HepG2 (cell line): Measurements from ENCODE around the gene LOXL3. TPM values are rescaled to one million over a fixed set of nuclear protein-coding genes. Genes with fewer than 3 reads are reported as not detected.

ENCODE experiments used
- ATAC-seq: fragments of 200-7000 bp; cut with Tn5 transposase; 3 replicates; pipeline ENCODE4 v1.9.1; 2020; ENCODE audit warnings: mild to moderate bottlenecking, moderate library complexity
- BruUV-seq: library from RNA; stranded (reverse); fragments of 400-500 nt; replicated peaks from 2 replicates; lab custom pipeline; 2021; lab: Mats Ljungman, UMichigan
- CTCF ChIA-PET: fragments of 300-600 bp; formaldehyde crosslinking; extraction: SDS; loops from one replicate; lab custom pipeline; 2021; ENCODE audit warnings: low total read pairs, inconsistent platforms, low intra/inter-chr PET ratio; lab: Yijun Ruan, JAX
- POLR2A ChIA-PET: fragments of 350-600 bp; sonication (Branson Sonifier 250); formaldehyde crosslinking; loops from one replicate; lab custom pipeline; 2020; ENCODE audit warnings: antibody characterized with exemption, inconsistent platforms; lab: Yijun Ruan, JAX
- DNase-seq: peaks from one replicate; pipeline ENCODE4 v3.0.0-alpha.2; 2015; ENCODE audit warnings: low spot score
- FAIRE-seq: peaks from 3 replicates; lab custom pipeline; 2011; peaks lifted over from hg19 to GRCh38; lab: Jason Lieb, UNC
- H2AFZ ChIP-seq: one replicate; pipeline ENCODE4 v1.6.1; 2011; ENCODE audit warnings: low read length, inconsistent platforms
- H3K27ac ChIP-seq: fragments of 300-600 bp; 3 replicates; pipeline ENCODE4 v1.8.0; 2011; ENCODE audit warnings: mixed run types, mild to moderate bottlenecking, mixed read lengths, low read length, inconsistent platforms; ENCODE audit not compliant: insufficient read depth; ENCODE audit errors: extremely low read length
- H3K27me3 ChIP-seq, 2 experiments: fragments of 200-600 bp in 1 of 2; 2 replicates in 1 of 2; 3 replicates in 1 of 2; pipeline versions ENCODE4 v1.6.0 to v1.8.0; 2011; ENCODE audit warnings: low read length in 2 of 2, mild to moderate bottlenecking in 2 of 2, moderate library complexity in 2 of 2, inconsistent platforms in 1 of 2; ENCODE audit not compliant: insufficient read depth in 2 of 2, control insufficient read depth in 1 of 2
- H3K36me3 ChIP-seq, 2 experiments: fragments of 200-600 bp in 1 of 2; replicated peaks in 1 of 2; 2 replicates in 1 of 2; 3 replicates in 1 of 2; pipeline versions ENCODE4 v1.5.1 to v1.8.0; 2011; ENCODE audit warnings: low read length in 2 of 2, inconsistent platforms in 1 of 2; ENCODE audit not compliant: insufficient read depth in 2 of 2, control insufficient read depth in 1 of 2
- H3K4me1 ChIP-seq: 2 replicates; pipeline ENCODE4 v1.5.1; 2012; ENCODE audit warnings: low read length, inconsistent platforms; ENCODE audit not compliant: insufficient read depth
- H3K4me2 ChIP-seq: 2 replicates; pipeline ENCODE4 v1.6.0; 2011; ENCODE audit warnings: low read depth, low read length, inconsistent platforms
- H3K4me3 ChIP-seq, 3 experiments: fragments of 200-600 bp in 1 of 3; sonication (generic), shearing (Covaris generic) in 1 of 3; replicated peaks in 1 of 3; 2 replicates each; pipeline ENCODE4 v1.5.1; 2011 to 2016; ENCODE audit warnings: low read length in 3 of 3, inconsistent platforms in 2 of 3, low read depth in 2 of 3, mild to moderate bottlenecking in 2 of 3, control low read depth in 1 of 3, mixed read lengths in 1 of 3; ENCODE audit not compliant: insufficient read depth in 1 of 3
- H3K79me2 ChIP-seq: one replicate; pipeline ENCODE4 v1.6.1; 2011; ENCODE audit warnings: low read length, inconsistent platforms; ENCODE audit not compliant: insufficient read depth
- H3K9ac ChIP-seq: 2 replicates; pipeline ENCODE4 v1.6.0; 2011; ENCODE audit warnings: mild to moderate bottlenecking, low read depth, low read length, inconsistent platforms; ENCODE audit not compliant: insufficient read depth
- H3K9me3 ChIP-seq: 2 replicates; pipeline ENCODE4 v1.5.1; 2012; ENCODE audit warnings: mild to moderate bottlenecking, low read length
- H4K20me1 ChIP-seq: 2 replicates; pipeline ENCODE4 v1.6.0; 2011; ENCODE audit warnings: inconsistent platforms, mild to moderate bottlenecking, low read length, moderate library complexity; ENCODE audit not compliant: insufficient read depth
- ATF4 ChIP-seq, 2 experiments: fragments of 450-650 bp in 1 of 2; sonication (generic) in 1 of 2; formaldehyde crosslinking; IDR thresholded peaks; 2 replicates each; pipeline versions ENCODE4 v1.5.0 to v1.8.0; 2020 to 2022; ENCODE audit warnings: mild to moderate bottlenecking in 1 of 2, missing genetic modification reagents in 1 of 2
- CTCF ChIP-seq: sonication (generic); formaldehyde crosslinking; IDR thresholded peaks from 2 replicates; pipeline ENCODE4 v1.5.0; 2020; ENCODE audit warnings: mild to moderate bottlenecking, missing genetic modification reagents, moderate library complexity
- ELF3 ChIP-seq: IDR thresholded peaks from 2 replicates; pipeline ENCODE4 v1.6.1; 2016; ENCODE audit warnings: missing genetic modification reagents, missing compliant biosample characterization
- ELF4 ChIP-seq: sonication (generic); formaldehyde crosslinking; IDR thresholded peaks from 2 replicates; pipeline ENCODE4 v1.5.0; 2020; ENCODE audit warnings: missing genetic modification reagents, mild to moderate bottlenecking, moderate library complexity, borderline replicate concordance
- FOXA1 ChIP-seq, 2 experiments: fragments of 450-650 bp in 1 of 2; sonication (generic) in 1 of 2; formaldehyde crosslinking in 1 of 2; IDR thresholded peaks; 2 replicates each; pipeline versions ENCODE4 v1.4.0 to v1.6.1; 2016 to 2020; ENCODE audit warnings: missing genetic modification reagents in 1 of 2
- HNRNPUL1 ChIP-seq: fragments of 200-400 bp; formaldehyde crosslinking; IDR thresholded peaks from 2 replicates; pipeline ENCODE4 v1.6.1; 2017; ENCODE audit warnings: low read depth, mild to moderate bottlenecking, low read length, moderate library complexity
- MAFF ChIP-seq: IDR thresholded peaks from 2 replicates; pipeline ENCODE4 v1.6.1; 2011; ENCODE audit warnings: low read depth, low read length, improper control_type of control experiment
- MAFK ChIP-seq, 2 experiments: IDR thresholded peaks in 1 of 2; conservative IDR thresholded peaks in 1 of 2; 2 replicates each; pipeline ENCODE4 v1.6.1; 2011; ENCODE audit warnings: improper control_type of control experiment in 2 of 2, low read length in 2 of 2
- RAD21 ChIP-seq: fragments of 450-650 bp; formaldehyde crosslinking; IDR thresholded peaks from 2 replicates; pipeline ENCODE4 v1.5.0; 2020; ENCODE audit warnings: mild to moderate bottlenecking
- RXRB ChIP-seq: IDR thresholded peaks from 2 replicates; pipeline ENCODE4 v1.6.1; 2016; ENCODE audit warnings: borderline replicate concordance, missing genetic modification reagents, missing compliant biosample characterization
- SAP130 ChIP-seq: IDR thresholded peaks from 2 replicates; pipeline ENCODE4 v1.6.1; 2016; ENCODE audit warnings: low read depth
- THAP11 ChIP-seq: IDR thresholded peaks from 2 replicates; pipeline ENCODE4 v1.6.1; 2016; ENCODE audit warnings: missing biosample characterization, missing genetic modification reagents
- ZBTB4 ChIP-seq: sonication (generic); formaldehyde crosslinking; IDR thresholded peaks from 2 replicates; pipeline ENCODE4 v1.4.0; 2020; ENCODE audit warnings: missing genetic modification reagents, mild to moderate bottlenecking, borderline replicate concordance
- ZBTB44 ChIP-seq: sonication (generic); formaldehyde crosslinking; IDR thresholded peaks from 2 replicates; pipeline ENCODE4 v1.4.0; 2020; ENCODE audit warnings: missing genetic modification reagents
- ZFY ChIP-seq: sonication (generic); formaldehyde crosslinking; IDR thresholded peaks from 2 replicates; pipeline ENCODE4 v1.4.0; 2020; ENCODE audit warnings: missing genetic modification reagents
- ZSCAN30 ChIP-seq: sonication (generic); formaldehyde crosslinking; IDR thresholded peaks from 2 replicates; pipeline ENCODE4 v1.5.0; 2020; ENCODE audit warnings: mild to moderate bottlenecking, missing genetic modification reagents
- in situ Hi-C: cut with HindIII; loops from 2 replicates; pipeline ENCODE4 v1.10.0; 2017; ENCODE audit warnings: low pct_unique_long_range_greater_than_20kb; ENCODE audit not compliant: extremely low pct_ligation_motif_present
- intact Hi-C: fragments of 100-400 bp; cut with micrococcal nuclease; formaldehyde crosslinking; loops from one replicate; pipeline ENCODE4 v1.10.0; 2022; ENCODE audit not compliant: unreplicated experiment
- polyA plus RNA-seq, 8 experiments: library from polyadenylated mRNA; depleted of rRNA in 3 of 8; stranded (reverse) in 7 of 8; unstranded in 1 of 8; fragments of >200 nt; fragmentation: Illumina TruSeq in 4 of 8; extraction: Trizol in 4 of 8; gene quantifications; 2 replicates each; pipeline versions ENCODE4 v1.2.1 to v1.2.3, GENCODE V29; 2011 to 2016; ENCODE audit warnings: low read depth in 4 of 8, missing spikeins in 1 of 8, mixed read lengths in 1 of 8; ENCODE audit not compliant: insufficient read depth in 1 of 8
- total RNA-seq, 5 experiments: library from RNA; depleted of rRNA; stranded (reverse); fragments of >200 nt; fragmentation: Illumina TruSeq; extraction: Trizol; gene quantifications; 2 replicates each; pipeline ENCODE4 v1.2.3, GENCODE V29; 2016; ENCODE audit warnings: low read depth in 1 of 5

LOXL3 gene
- total and polyA plus RNA-seq, 2 of the 13 experiments (the other 11 are each of a cell fraction or from before 2014, with no cell fraction given) = 0.55 to 6.5 TPM

- Histone ChIP-seq H3K27ac (no peak overlapping the region), H3K27me3 (peaks cover 4 to 11% of the 10 kb centered on the region in 2 experiments; a peak in 3 of 5 replicates), H4K20me1 (no peaks in the 10 kb centered on the region), H3K9ac (no peak overlapping the region), H3K79me2 (peaks cover 27% of the 10 kb centered on the region), H3K4me3 (no peak overlapping the region), H3K4me1 (peaks cover 32% of the 10 kb centered on the region), H2AFZ (no peak overlapping the region), H3K4me2 (no peak overlapping the region), H3K9me3 (no peaks in the 10 kb centered on the region), H3K36me3 (peaks cover 12 to 23% of the 10 kb centered on the region in 2 experiments)
- intact Hi-C loops = loop anchor here (1.0 kb wide), 1 partner anchor 199 kb away; no protein-coding TSS in a partner anchor
- ATAC-seq (no peak), DNase-seq (peak; percentile 68), FAIRE-seq (peak; percentile 80)
- in situ Hi-C loops = no loop called here
- POLR2A ChIA-PET = interaction anchor here (0.7 to 5.9 kb wide), 6 partner anchors 24 to 74 kb away, joined by 3 to 76 read pairs (median 12); partner anchors contain the start of genes CCDC142, LBX2, PCGF1 and TTC31
- CTCF ChIA-PET = interaction anchor here (1.2 to 2.4 kb wide), 5 partner anchors 25 to 282 kb away, joined by 4 to 19 read pairs (median 5); partner anchors contain the start of genes CCDC142, PCGF1 and TTC31
- no TSS peak for BruUV-seq
- TF ChIP-seq RXRB (CRISPR knock-in tag) = no peak
- 0 out of 4 replicates have a peak, but pooled peaks of 1 of the 2 experiments have one; percentile 34 for TF ChIP-seq ATF4 (CRISPR knock-in tag; IDR thresholded peaks at IDR 0.05)
- no peak for TF ChIP-seq ZSCAN30 (CRISPR knock-in tag)
- peak; percentile 18; the same call in 1 of the 2 replicates for TF ChIP-seq ELF3 (CRISPR knock-in tag)
- TF ChIP-seq ELF4 (CRISPR knock-in tag) = no peak
- TF ChIP-seq SAP130 (CRISPR knock-in tag) = peak; percentile 40; the same call in 1 of the 2 replicates
- peak; percentile 72 for TF ChIP-seq CTCF (CRISPR knock-in tag)
- no peak for TF ChIP-seq FOXA1 (IDR thresholded peaks at IDR 0.05)
- TF ChIP-seq FOXA1 (CRISPR knock-in tag; IDR thresholded peaks at IDR 0.05) = peak; percentile 64
- TF ChIP-seq ZBTB44 (CRISPR knock-in tag) = no peak
- TF ChIP-seq THAP11 (CRISPR knock-in tag) = peak; percentile 46; the same call in 1 of the 2 replicates
- peak; percentile 71 for TF ChIP-seq MAFF
- peak; percentile 73 to 77 for TF ChIP-seq MAFK (conservative IDR thresholded peaks at IDR 0.05 in 1 of 2, IDR thresholded peaks at IDR 0.05 in 1 of 2; ENCODE audit: low read length in 2 of 2)
- TF ChIP-seq ZFY (CRISPR knock-in tag) = no peak
- no peak for TF ChIP-seq HNRNPUL1
- peak; percentile 59; the same call in 1 of the 2 replicates for TF ChIP-seq RAD21 (CRISPR knock-in tag)
- no peak for TF ChIP-seq ZBTB4
These were observed 21.5 kb downstream of the LOXL3 start for GRCh38 chr2:74532222-74532621.
